HepG2 (cell line): ENCODE measurements around the gene THSD8. TPM values are rescaled to one million over a fixed set of nuclear protein-coding genes. Genes with fewer than 3 reads are reported as not detected.

ENCODE experiments used
- CREBL2 ChIP-seq: sonication (generic); formaldehyde crosslinking; IDR thresholded peaks from 2 replicates; pipeline ENCODE4 v1.8.1; 2023; ENCODE audit warnings: missing genetic modification reagents, mild to moderate bottlenecking, borderline replicate concordance
- HMGXB3 ChIP-seq: sonication (generic); formaldehyde crosslinking; IDR thresholded peaks from 2 replicates; pipeline ENCODE4 v1.4.0; 2020; ENCODE audit warnings: missing genetic modification reagents, borderline replicate concordance
- HMGXB4 ChIP-seq, 2 experiments: sonication (generic) in 1 of 2; formaldehyde crosslinking in 1 of 2; IDR thresholded peaks; 2 replicates each; pipeline versions ENCODE4 v1.4.0 to v1.6.1; 2018 to 2020; ENCODE audit warnings: missing genetic modification reagents in 2 of 2, borderline replicate concordance in 1 of 2, low read depth in 1 of 2, mild to moderate bottlenecking in 1 of 2, missing biosample characterization in 1 of 2
- KLF13 ChIP-seq: sonication (generic); formaldehyde crosslinking; IDR thresholded peaks from 2 replicates; pipeline ENCODE4 v1.4.0; 2020; ENCODE audit warnings: mild to moderate bottlenecking, missing genetic modification reagents
- MEF2D ChIP-seq: sonication (generic); formaldehyde crosslinking; IDR thresholded peaks from 2 replicates; pipeline ENCODE4 v1.5.1; 2020; ENCODE audit warnings: mild to moderate bottlenecking, missing genetic modification reagents
- NFRKB ChIP-seq: fragments of 450-650 bp; IDR thresholded peaks from 2 replicates; pipeline ENCODE4 v1.6.1; 2017
- TOPORS ChIP-seq: sonication (generic); formaldehyde crosslinking; IDR thresholded peaks from 2 replicates; pipeline ENCODE4 v1.8.0; 2023; ENCODE audit warnings: mild to moderate bottlenecking, missing genetic modification reagents
- ZNF772 ChIP-seq: sonication (generic); formaldehyde crosslinking; IDR thresholded peaks from 2 replicates; pipeline ENCODE4 v1.5.0; 2020; ENCODE audit warnings: mild to moderate bottlenecking, missing genetic modification reagents
- polyA plus RNA-seq, 8 experiments: library from polyadenylated mRNA; depleted of rRNA in 3 of 8; stranded (reverse) in 7 of 8; unstranded in 1 of 8; fragments of >200 nt; fragmentation: Illumina TruSeq in 4 of 8; extraction: Trizol in 4 of 8; gene quantifications; 2 replicates each; pipeline versions ENCODE4 v1.2.1 to v1.2.3, GENCODE V29; 2011 to 2016; ENCODE audit warnings: low read depth in 4 of 8, missing spikeins in 1 of 8, mixed read lengths in 1 of 8; ENCODE audit not compliant: insufficient read depth in 1 of 8
- total RNA-seq, 5 experiments: library from RNA; depleted of rRNA; stranded (reverse); fragments of >200 nt; fragmentation: Illumina TruSeq; extraction: Trizol; gene quantifications; 2 replicates each; pipeline ENCODE4 v1.2.3, GENCODE V29; 2016; ENCODE audit warnings: low read depth in 1 of 5
- TF ChIP-seq, protein P1 (sequence below): sonication (generic); formaldehyde crosslinking; IDR thresholded peaks from 2 replicates; pipeline ENCODE4 v1.4.0; 2020; ENCODE audit warnings: missing genetic modification reagents, borderline replicate concordance
- TF ChIP-seq, protein P2 (sequence below): sonication (generic); formaldehyde crosslinking; IDR thresholded peaks from 2 replicates; pipeline ENCODE4 v1.4.0; 2020; ENCODE audit warnings: mild to moderate bottlenecking, missing genetic modification reagents, borderline replicate concordance

THSD8 gene
- total and polyA plus RNA-seq, 2 of the 13 experiments (the other 11 are each of a cell fraction or from before 2014, with no cell fraction given), result 4.8 to 14.9 TPM

DNA sequence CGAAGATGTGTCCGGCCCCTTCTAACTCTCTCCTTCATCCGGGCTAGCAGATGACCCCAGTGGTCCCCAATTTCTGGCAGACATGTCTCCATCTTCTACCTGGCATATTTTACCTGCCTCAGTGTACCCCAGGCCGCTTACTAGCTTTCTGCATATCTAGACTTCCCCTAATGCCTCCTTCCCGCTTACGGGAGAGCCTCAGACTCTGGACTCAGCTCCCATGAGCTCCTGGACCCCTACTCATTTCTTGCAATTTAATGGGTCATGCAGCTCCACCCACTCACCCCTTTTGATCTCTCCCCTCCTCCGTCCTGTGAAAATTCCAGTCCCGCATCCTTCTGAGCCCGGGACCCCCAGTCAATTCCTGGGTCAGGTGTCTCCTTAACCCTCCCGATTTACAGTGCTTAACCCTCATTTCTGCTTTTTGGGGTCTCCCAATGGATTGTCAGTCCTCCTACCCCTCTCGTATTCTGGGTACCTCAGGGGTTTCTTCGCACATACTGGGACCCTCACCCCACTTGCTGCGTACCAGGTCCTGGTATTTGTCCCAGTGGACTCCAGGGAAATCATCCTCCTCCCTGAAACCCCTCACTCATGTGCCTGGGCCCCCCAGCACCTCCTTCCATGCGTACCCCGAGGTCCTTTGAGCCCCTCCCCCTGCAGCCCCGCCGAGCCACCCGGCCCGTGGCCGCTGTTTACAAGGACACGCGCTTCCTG is 11.1 kb upstream of the THSD8 start (continued):
- TF ChIP-seq, protein P1, sequence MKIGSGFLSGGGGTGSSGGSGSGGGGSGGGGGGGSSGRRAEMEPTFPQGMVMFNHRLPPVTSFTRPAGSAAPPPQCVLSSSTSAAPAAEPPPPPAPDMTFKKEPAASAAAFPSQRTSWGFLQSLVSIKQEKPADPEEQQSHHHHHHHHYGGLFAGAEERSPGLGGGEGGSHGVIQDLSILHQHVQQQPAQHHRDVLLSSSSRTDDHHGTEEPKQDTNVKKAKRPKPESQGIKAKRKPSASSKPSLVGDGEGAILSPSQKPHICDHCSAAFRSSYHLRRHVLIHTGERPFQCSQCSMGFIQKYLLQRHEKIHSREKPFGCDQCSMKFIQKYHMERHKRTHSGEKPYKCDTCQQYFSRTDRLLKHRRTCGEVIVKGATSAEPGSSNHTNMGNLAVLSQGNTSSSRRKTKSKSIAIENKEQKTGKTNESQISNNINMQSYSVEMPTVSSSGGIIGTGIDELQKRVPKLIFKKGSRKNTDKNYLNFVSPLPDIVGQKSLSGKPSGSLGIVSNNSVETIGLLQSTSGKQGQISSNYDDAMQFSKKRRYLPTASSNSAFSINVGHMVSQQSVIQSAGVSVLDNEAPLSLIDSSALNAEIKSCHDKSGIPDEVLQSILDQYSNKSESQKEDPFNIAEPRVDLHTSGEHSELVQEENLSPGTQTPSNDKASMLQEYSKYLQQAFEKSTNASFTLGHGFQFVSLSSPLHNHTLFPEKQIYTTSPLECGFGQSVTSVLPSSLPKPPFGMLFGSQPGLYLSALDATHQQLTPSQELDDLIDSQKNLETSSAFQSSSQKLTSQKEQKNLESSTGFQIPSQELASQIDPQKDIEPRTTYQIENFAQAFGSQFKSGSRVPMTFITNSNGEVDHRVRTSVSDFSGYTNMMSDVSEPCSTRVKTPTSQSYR (CRISPR knock-in tag), result no peak; the same call in 1 of the 2 replicates
- TF ChIP-seq NFRKB (no peak), TOPORS (CRISPR knock-in tag) (peak; percentile 73; the same call in 1 of the 2 replicates), HMGXB3 (CRISPR knock-in tag) (no peak), ZNF772 (CRISPR knock-in tag) (no peak), MEF2D (CRISPR knock-in tag) (no peak), KLF13 (CRISPR knock-in tag) (no peak), CREBL2 (CRISPR knock-in tag) (no peak), HMGXB4 (CRISPR knock-in tag; IDR thresholded peaks at IDR 0.05; ENCODE audit: borderline replicate concordance in 1 of 2, low read depth in 1 of 2) (no peak)
- TF ChIP-seq, protein P2, sequence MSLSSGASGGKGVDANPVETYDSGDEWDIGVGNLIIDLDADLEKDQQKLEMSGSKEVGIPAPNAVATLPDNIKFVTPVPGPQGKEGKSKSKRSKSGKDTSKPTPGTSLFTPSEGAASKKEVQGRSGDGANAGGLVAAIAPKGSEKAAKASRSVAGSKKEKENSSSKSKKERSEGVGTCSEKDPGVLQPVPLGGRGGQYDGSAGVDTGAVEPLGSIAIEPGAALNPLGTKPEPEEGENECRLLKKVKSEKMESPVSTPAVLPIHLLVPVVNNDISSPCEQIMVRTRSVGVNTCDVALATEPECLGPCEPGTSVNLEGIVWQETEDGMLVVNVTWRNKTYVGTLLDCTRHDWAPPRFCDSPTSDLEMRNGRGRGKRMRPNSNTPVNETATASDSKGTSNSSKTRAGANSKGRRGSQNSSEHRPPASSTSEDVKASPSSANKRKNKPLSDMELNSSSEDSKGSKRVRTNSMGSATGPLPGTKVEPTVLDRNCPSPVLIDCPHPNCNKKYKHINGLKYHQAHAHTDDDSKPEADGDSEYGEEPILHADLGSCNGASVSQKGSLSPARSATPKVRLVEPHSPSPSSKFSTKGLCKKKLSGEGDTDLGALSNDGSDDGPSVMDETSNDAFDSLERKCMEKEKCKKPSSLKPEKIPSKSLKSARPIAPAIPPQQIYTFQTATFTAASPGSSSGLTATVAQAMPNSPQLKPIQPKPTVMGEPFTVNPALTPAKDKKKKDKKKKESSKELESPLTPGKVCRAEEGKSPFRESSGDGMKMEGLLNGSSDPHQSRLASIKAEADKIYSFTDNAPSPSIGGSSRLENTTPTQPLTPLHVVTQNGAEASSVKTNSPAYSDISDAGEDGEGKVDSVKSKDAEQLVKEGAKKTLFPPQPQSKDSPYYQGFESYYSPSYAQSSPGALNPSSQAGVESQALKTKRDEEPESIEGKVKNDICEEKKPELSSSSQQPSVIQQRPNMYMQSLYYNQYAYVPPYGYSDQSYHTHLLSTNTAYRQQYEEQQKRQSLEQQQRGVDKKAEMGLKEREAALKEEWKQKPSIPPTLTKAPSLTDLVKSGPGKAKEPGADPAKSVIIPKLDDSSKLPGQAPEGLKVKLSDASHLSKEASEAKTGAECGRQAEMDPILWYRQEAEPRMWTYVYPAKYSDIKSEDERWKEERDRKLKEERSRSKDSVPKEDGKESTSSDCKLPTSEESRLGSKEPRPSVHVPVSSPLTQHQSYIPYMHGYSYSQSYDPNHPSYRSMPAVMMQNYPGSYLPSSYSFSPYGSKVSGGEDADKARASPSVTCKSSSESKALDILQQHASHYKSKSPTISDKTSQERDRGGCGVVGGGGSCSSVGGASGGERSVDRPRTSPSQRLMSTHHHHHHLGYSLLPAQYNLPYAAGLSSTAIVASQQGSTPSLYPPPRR (CRISPR knock-in tag), result no peak
